HCT116 (cell line): ENCODE results near the gene VTI1A. TPM values are rescaled to one million over a fixed set of nuclear protein-coding genes. Genes with fewer than 3 reads are reported as not detected.

Experiments used
- ATAC-seq: fragments of 200-7000 bp; cut with Tn5 transposase; 2 replicates; pipeline ENCODE4 v1.9.1; 2020; ENCODE audit warnings: mild to moderate bottlenecking, moderate library complexity
- BruUV-seq: library from RNA; stranded (reverse); fragments of 400-500 nt; replicated peaks from 2 replicates; lab custom pipeline; 2021; lab: Mats Ljungman, UMichigan
- CTCF ChIA-PET: fragments of 300-600 bp; sonication (Branson Sonifier 250); formaldehyde crosslinking; loops from one replicate; lab custom pipeline; 2021; ENCODE audit warnings: antibody characterized with exemption; lab: Charles Lee
- POLR2A ChIA-PET: fragments of 300-600, 350-600 bp; sonication (Branson Sonifier 250); formaldehyde crosslinking; loops from one replicate; lab custom pipeline; 2021; ENCODE audit warnings: antibody characterized with exemption; lab: Charles Lee
- RAD21 ChIA-PET, 2 experiments: fragments of 300-600 bp; sonication (Branson Sonifier 250); formaldehyde crosslinking; loops; one replicate each; lab custom pipeline; 2023; ENCODE audit warnings: low total read pairs in 2 of 2; ENCODE audit not compliant: uncharacterized antibody in 2 of 2, unreplicated experiment in 2 of 2, low non-redundant PET in 1 of 2; lab: Charles Lee
- DNase-seq: peaks from one replicate; pipeline ENCODE4 v3.0.0-alpha.2; 2010; ENCODE audit warnings: low read depth, low spot score
- H2AFZ ChIP-seq: fragments of 200-600 bp; shearing (Covaris generic), sonication (generic); 2 replicates; pipeline ENCODE4 v1.6.1; 2017; ENCODE audit warnings: low read depth, mixed run types, mixed read lengths, antibody characterized with exemption, low read length; ENCODE audit not compliant: poor library complexity, severe bottlenecking
- H3K27ac ChIP-seq: 2 replicates; pipeline ENCODE4 v1.5.1; 2012; ENCODE audit warnings: low read depth, low read length
- H3K27me3 ChIP-seq: fragments of 200-600 bp; sonication (generic); 2 replicates; pipeline ENCODE4 v1.6.1; 2016; ENCODE audit warnings: mixed run types, low read length, mixed read lengths; ENCODE audit not compliant: insufficient read depth
- H3K36me3 ChIP-seq, 2 experiments: fragments of 200-500 bp in 1 of 2; fragments of 200-600 bp in 1 of 2; sonication (Bioruptor generic) in 1 of 2; sonication (generic) in 1 of 2; 2 replicates each; pipeline versions ENCODE4 v1.5.1 to v1.6.1; 2014 to 2016; ENCODE audit warnings: low read length in 2 of 2, inconsistent platforms in 1 of 2, mixed read lengths in 1 of 2, mixed run types in 1 of 2; ENCODE audit not compliant: insufficient read depth in 2 of 2, control insufficient read depth in 1 of 2
- H3K4me1 ChIP-seq, 2 experiments: fragments of 200-600 bp in 1 of 2; sonication (generic) in 1 of 2; 2 replicates each; pipeline versions ENCODE4 v1.5.1 to v1.6.1; 2012 to 2017; ENCODE audit warnings: low read length in 2 of 2, inconsistent platforms in 1 of 2, mild to moderate bottlenecking in 1 of 2, mixed read lengths in 1 of 2, mixed run types in 1 of 2, moderate library complexity in 1 of 2; ENCODE audit not compliant: insufficient read depth in 2 of 2, control insufficient read depth in 1 of 2
- H3K4me2 ChIP-seq: fragments of 200-600 bp; sonication (generic); 2 replicates; pipeline ENCODE4 v1.6.1; 2017; ENCODE audit warnings: mixed run types, low read length, mixed read lengths
- H3K4me3 ChIP-seq, 2 experiments: fragments of 200-600 bp in 1 of 2; sonication (generic) in 1 of 2; replicated peaks in 1 of 2; 2 replicates each; pipeline ENCODE4 v1.5.1; 2011 to 2016; ENCODE audit warnings: low read length in 2 of 2, control low read depth in 1 of 2, low read depth in 1 of 2, mild to moderate bottlenecking in 1 of 2, mixed read lengths in 1 of 2, mixed run types in 1 of 2
- H3K79me2 ChIP-seq: fragments of 200-600 bp; sonication (generic); 2 replicates; pipeline ENCODE4 v1.6.1; 2017; ENCODE audit warnings: mild to moderate bottlenecking, mixed run types, low read length, moderate library complexity, mixed read lengths; ENCODE audit not compliant: insufficient read depth
- H3K9ac ChIP-seq: fragments of 200-600 bp; sonication (generic); 2 replicates; pipeline ENCODE4 v1.6.1; 2016; ENCODE audit warnings: low read length, mixed read lengths
- H3K9me2 ChIP-seq: fragments of 200-600 bp; sonication (generic), shearing (Covaris generic); 2 replicates; pipeline ENCODE4 v1.6.1; 2017; ENCODE audit warnings: mixed run types, mild to moderate bottlenecking, moderate library complexity; ENCODE audit not compliant: insufficient read depth
- H3K9me3 ChIP-seq, 2 experiments: fragments of 200-500 bp in 1 of 2; fragments of 200-600 bp in 1 of 2; sonication (Bioruptor generic) in 1 of 2; sonication (generic) in 1 of 2; 2 replicates each; pipeline ENCODE4 v1.6.1; 2014 to 2017; ENCODE audit warnings: low read length in 2 of 2, mixed read lengths in 2 of 2, inconsistent platforms in 1 of 2, low read depth in 1 of 2, mild to moderate bottlenecking in 1 of 2, mixed run types in 1 of 2, moderate library complexity in 1 of 2; ENCODE audit not compliant: control insufficient read depth in 1 of 2, insufficient read depth in 1 of 2
- H4K20me1 ChIP-seq: fragments of 200-600 bp; sonication (generic), shearing (Covaris generic); 2 replicates; pipeline ENCODE4 v1.6.1; 2017; ENCODE audit warnings: mixed run types, mild to moderate bottlenecking, moderate library complexity; ENCODE audit not compliant: insufficient read depth
- ATF3 ChIP-seq: IDR thresholded peaks from 2 replicates; pipeline ENCODE4 v1.6.1; 2012
- CTCF ChIP-seq, 3 experiments: fragments of 200-600 bp in 1 of 3; sonication (generic) in 1 of 3; IDR thresholded peaks in 2 of 3; conservative IDR thresholded peaks in 1 of 3; 2 replicates each; pipeline ENCODE4 v1.5.1; 2012 to 2017; ENCODE audit warnings: low read depth in 2 of 3, low read length in 2 of 3, antibody characterized with exemption in 1 of 3, borderline replicate concordance in 1 of 3, control low read depth in 1 of 3, mild to moderate bottlenecking in 1 of 3, mixed read lengths in 1 of 3, mixed run types in 1 of 3, moderate library complexity in 1 of 3; ENCODE audit not compliant: insufficient read depth in 1 of 3
- ELF1 ChIP-seq: IDR thresholded peaks from 2 replicates; pipeline ENCODE4 v1.6.1; 2012; ENCODE audit warnings: low read depth, borderline replicate concordance
- JUND ChIP-seq: IDR thresholded peaks from 2 replicates; pipeline ENCODE4 v1.6.1; 2012
- MAX ChIP-seq: IDR thresholded peaks from 2 replicates; pipeline ENCODE4 v1.6.1; 2012
- POLR2A ChIP-seq: IDR thresholded peaks from 2 replicates; pipeline ENCODE4 v1.7.0; 2011; ENCODE audit warnings: borderline replicate concordance; ENCODE audit not compliant: insufficient read depth, insufficient read length; ENCODE audit errors: extremely low read depth
- POLR2AphosphoS5 ChIP-seq: IDR thresholded peaks from 2 replicates; pipeline ENCODE4 v1.6.1; 2011; ENCODE audit warnings: mild to moderate bottlenecking, low read depth, low read length, moderate library complexity
- RAD21 ChIP-seq: IDR thresholded peaks from 2 replicates; pipeline ENCODE4 v1.6.1; 2012; ENCODE audit warnings: low read depth, mild to moderate bottlenecking
- SP1 ChIP-seq: IDR thresholded peaks from 2 replicates; pipeline ENCODE4 v1.6.1; 2012; ENCODE audit warnings: low read depth
- YY1 ChIP-seq: IDR thresholded peaks from 2 replicates; pipeline ENCODE4 v1.6.1; 2011; ENCODE audit warnings: low read length, low read depth, moderate library complexity, mild to moderate bottlenecking; ENCODE audit not compliant: insufficient replicate concordance; ENCODE audit errors: extremely low read depth
- ZBTB33 ChIP-seq: IDR thresholded peaks from 2 replicates; pipeline ENCODE4 v1.6.1; 2011; ENCODE audit warnings: mild to moderate bottlenecking, low read length, moderate library complexity; ENCODE audit not compliant: insufficient replicate concordance; ENCODE audit errors: extremely low read depth
- intact Hi-C: fragments of 100-400 bp; cut with micrococcal nuclease; formaldehyde crosslinking; loops from 2 replicates; pipeline ENCODE4 v1.10.0; 2022
- total RNA-seq: library from RNA; stranded (reverse); gene quantifications from one replicate; pipeline ENCODE4 v1.2.1, GENCODE V29; 2021; ENCODE audit not compliant: unreplicated experiment

Gene VTI1A
- total RNA-seq, 1 experiment from 2014 or later: 80.7 TPM

- no peak overlapping the region for H3K9ac ChIP-seq
- no peak overlapping the region for H3K4me2 ChIP-seq
- H3K27me3 ChIP-seq: no peaks in the 10 kb centered on the region
- CTCF ChIA-PET: interaction anchor here (0.6 kb wide), 1 partner anchor 633 kb away, joined by 3 read pairs; no protein-coding TSS in a partner anchor
- no peaks in the 10 kb centered on the region for H3K9me2 ChIP-seq
- DNase-seq: no peak
- H3K4me3 ChIP-seq: no peak overlapping the region
- TF ChIP-seq SP1 (no peak), CTCF (IDR thresholded peaks at IDR 0.05 in 2 of 3, conservative IDR thresholded peaks at IDR 0.05 in 1 of 3; ENCODE audit: borderline replicate concordance in 1 of 3, insufficient read depth in 1 of 3, low read depth in 2 of 3, low read length in 2 of 3) (no peak), ZBTB33 (no peak), MAX (no peak), YY1 (no peak), ATF3 (no peak), ELF1 (no peak), POLR2A (no peak), RAD21 (no peak), POLR2AphosphoS5 (no peak), JUND (no peak)
- TF ChIP-seq, all 23 proteins: peak for 0
- Histone ChIP-seq H3K27ac (no peak overlapping the region), H2AFZ (no peak overlapping the region), H3K79me2 (no peaks in the 10 kb centered on the region), H3K36me3 (no peaks in the 10 kb centered on the region), H3K9me3 (no peaks in the 10 kb centered on the region), H3K4me1 (no peaks in the 10 kb centered on the region), H4K20me1 (no peaks in the 10 kb centered on the region)
- ChIA-PET RAD21 (no interaction called here), POLR2A (no interaction called here)
- no peak for ATAC-seq
- intact Hi-C loops: no loop called here
- no TSS peak for BruUV-seq
Observed at GRCh38 chr10:112839928-112840654, 393.1 kb downstream of the VTI1A start.
